B cell (primary cell): ENCODE measurements around the gene CABCOCO1. TPM values are rescaled to one million over a fixed set of nuclear protein-coding genes. Genes with fewer than 3 reads are reported as not detected.

Experiments
- ATAC-seq: fragments of 200-7000 bp; cut with Tn5 transposase; one replicate; pipeline ENCODE4 v1.10.0; 2021; ENCODE audit warnings: low read depth, mild to moderate bottlenecking, moderate number of reproducible peaks, moderate library complexity
- CTCF ChIA-PET: fragments of 350-600 bp; sonication (Branson Sonifier 250); formaldehyde crosslinking; loops from one replicate; lab custom pipeline; 2021; ENCODE audit warnings: antibody characterized with exemption, inconsistent platforms; lab: Charles Lee
- POLR2A ChIA-PET: fragments of 350-600 bp; sonication (Branson Sonifier 250); formaldehyde crosslinking; loops from one replicate; lab custom pipeline; 2021; ENCODE audit warnings: antibody characterized with exemption; lab: Charles Lee
- DNase-seq: peaks from one replicate; pipeline ENCODE4 v3.0.0; 2013
- H2AFZ ChIP-seq: 2 replicates; pipeline ENCODE4 v1.6.1; 2012; ENCODE audit warnings: mild to moderate bottlenecking, low read depth, low read length; ENCODE audit not compliant: insufficient read depth, poor library complexity, severe bottlenecking
- H3K27ac ChIP-seq, 2 donors: 1 replicate in 1 of 2; 2 replicates in 1 of 2; pipeline ENCODE4 v1.5.1; 2012 to 2013; ENCODE audit warnings: low read length in 2 of 2, mild to moderate bottlenecking in 2 of 2, moderate library complexity in 1 of 2
- H3K27me3 ChIP-seq, 4 experiments: fragments of 200-600 bp in 1 of 4; sonication (generic) in 1 of 4; replicated peaks in 1 of 4; 1 replicate in 2 of 4; 2 replicates in 2 of 4; pipeline versions ENCODE4 v1.6.1 to v1.7.0; 2013 to 2016; ENCODE audit warnings: low read length in 3 of 4, mild to moderate bottlenecking in 2 of 4, mixed read lengths in 1 of 4, moderate library complexity in 1 of 4; ENCODE audit not compliant: insufficient read depth in 4 of 4, control insufficient read depth in 3 of 4; ENCODE audit errors: control extremely low read depth in 1 of 4
- H3K36me3 ChIP-seq, 2 experiments: replicated peaks in 1 of 2; 1 replicate in 1 of 2; 2 replicates in 1 of 2; pipeline versions ENCODE4 v1.6.1 to v1.7.1; 2013; ENCODE audit warnings: low read length in 1 of 2; ENCODE audit not compliant: insufficient read depth in 2 of 2, control insufficient read depth in 1 of 2; ENCODE audit errors: control extremely low read depth in 1 of 2, extremely low read depth in 1 of 2
- H3K4me1 ChIP-seq, 2 donors: fragments of 200-600 bp in 1 of 2; sonication (generic) in 1 of 2; 1 replicate in 1 of 2; 2 replicates in 1 of 2; pipeline versions ENCODE4 v1.5.1 to v1.6.1; 2013 to 2017; ENCODE audit warnings: low read length in 2 of 2; ENCODE audit not compliant: control insufficient read depth in 2 of 2, insufficient read depth in 2 of 2
- H3K4me2 ChIP-seq: replicated peaks from 2 replicates; pipeline ENCODE3; 2012; ENCODE audit warnings: mild to moderate bottlenecking, low read depth, low read length; ENCODE audit not compliant: poor library complexity, severe bottlenecking
- H3K4me3 ChIP-seq, 5 experiments: fragments of 200-600 bp in 1 of 5; sonication (generic) in 1 of 5; 1 replicate in 3 of 5; 2 replicates in 2 of 5; pipeline versions ENCODE4 v1.5.1 to v1.7.0; 2011 to 2016; ENCODE audit warnings: low read length in 4 of 5, mild to moderate bottlenecking in 4 of 5, low read depth in 2 of 5, control low read depth in 1 of 5, moderate library complexity in 1 of 5; ENCODE audit not compliant: insufficient read depth in 1 of 5; ENCODE audit errors: control extremely low read depth in 1 of 5, extremely low read depth in 1 of 5
- H3K79me2 ChIP-seq: fragments of 200-600 bp; sonication (generic); one replicate; pipeline ENCODE4 v1.6.0; 2016; ENCODE audit warnings: low read length; ENCODE audit not compliant: control insufficient read depth, insufficient read depth
- H3K9ac ChIP-seq: fragments of 200-600 bp; sonication (generic); 2 replicates; pipeline ENCODE4 v1.6.1; 2017; ENCODE audit warnings: mild to moderate bottlenecking, low read length, moderate library complexity
- H3K9me3 ChIP-seq, 3 donors: one replicate each; pipeline versions ENCODE4 v1.6.1 to v1.7.1; 2013; ENCODE audit warnings: low read length in 2 of 3; ENCODE audit not compliant: control insufficient read depth in 2 of 3, insufficient read depth in 1 of 3; ENCODE audit errors: control extremely low read depth in 1 of 3
- H4K20me1 ChIP-seq: 2 replicates; pipeline ENCODE4 v1.6.0; 2012; ENCODE audit warnings: mild to moderate bottlenecking, low read length; ENCODE audit not compliant: insufficient read depth, control insufficient read depth, poor library complexity, severe bottlenecking
- H3K27ac Mint-ChIP-seq: one replicate; pipeline ENCODE4 v1.8.0; 2021; ENCODE audit warnings: mixed read lengths
- H3K27me3 Mint-ChIP-seq: one replicate; pipeline ENCODE4 v1.8.0; 2021; ENCODE audit warnings: mixed read lengths
- H3K4me1 Mint-ChIP-seq: one replicate; pipeline ENCODE4 v1.8.0; 2021; ENCODE audit warnings: mixed read lengths
- H3K4me3 Mint-ChIP-seq: one replicate; pipeline ENCODE4 v1.8.0; 2021; ENCODE audit warnings: mixed read lengths
- H3K9me3 Mint-ChIP-seq: one replicate; pipeline ENCODE4 v1.8.0; 2022; ENCODE audit warnings: mixed read lengths; ENCODE audit not compliant: insufficient read depth
- CTCF ChIP-seq: fragments of 200-600 bp; IDR thresholded peaks from one replicate; pipeline ENCODE4 v1.8.0; 2022; ENCODE audit warnings: antibody characterized with exemption, mild to moderate bottlenecking
- EZH2 ChIP-seq: IDR thresholded peaks from 2 replicates; pipeline ENCODE4 v1.6.1; 2012; ENCODE audit warnings: borderline replicate concordance, low read depth, mild to moderate bottlenecking, moderate library complexity, low read length; ENCODE audit not compliant: insufficient read depth, poor library complexity, severe bottlenecking
- WGBS: methylation state at CpG from one replicate; pipeline ENCODE4 v1.1.5; 2013; ENCODE audit warnings: missing lambda C conversion rate; ENCODE audit not compliant: insufficient coverage; 5-methylcytosine and 5-hydroxymethylcytosine counted together
- intact Hi-C: fragments of 100-400 bp; cut with micrococcal nuclease; formaldehyde crosslinking; loops from one replicate; pipeline ENCODE4 v1.10.0; 2022
- polyA plus RNA-seq: library from polyadenylated mRNA; depleted of rRNA; stranded (reverse); fragments of >200 nt; gene quantifications from 2 replicates; pipeline ENCODE4 v1.2.3, GENCODE V29; 2012
- total RNA-seq, 2 donors: library from RNA; stranded (reverse); fragments of 120-200 nt in 1 of 2; gene quantifications; 1 replicate in 1 of 2; 2 replicates in 1 of 2; pipeline versions ENCODE4 v1.2.3 to v1.2.4, GENCODE V29; 2013 to 2022

Gene CABCOCO1
- total and polyA plus RNA-seq, 2 donors (not counting 1 experiment from before 2014, with no cell fraction given) = not detected

- Histone ChIP-seq H4K20me1 (no peaks in the 10 kb centered on the region), H3K4me1 (no peaks in the 10 kb centered on the region), H3K9ac (no peak overlapping the region), H2AFZ (no peak overlapping the region), H3K9me3 (no peaks in the 10 kb centered on the region), H3K27ac (no peak overlapping the region), H3K4me3 (no peak overlapping the region), H3K79me2 (no peaks in the 10 kb centered on the region), H3K27me3 (no peaks in the 10 kb centered on the region), H3K36me3 (no peaks in the 10 kb centered on the region), H3K4me2 (no peak overlapping the region)
- H3K27ac Mint-ChIP-seq = no peak overlapping the region
- DNase-seq = no peak
- intact Hi-C loops = no loop called here
- no peaks in the 10 kb centered on the region for H3K27me3 Mint-ChIP-seq
- ChIA-PET CTCF (no interaction called here), POLR2A (no interaction called here)
- no peak for ATAC-seq
- TF ChIP-seq EZH2 (no peak), CTCF (no peak)
- H3K4me3 Mint-ChIP-seq = no peak overlapping the region
- H3K9me3 Mint-ChIP-seq = no peaks in the 10 kb centered on the region
- WGBS = no CpG with 5 or more reads among the region's 1 CpG
- H3K4me1 Mint-ChIP-seq = no peaks in the 10 kb centered on the region
These were observed 134.1 kb downstream of the CABCOCO1 start for GRCh38 chr10:61796785-61797184.

GRCh38 chr10:61797304-61798153, 134.8 kb downstream of the CABCOCO1 start:
- Histone ChIP-seq H3K4me3 (no peak overlapping the region), H3K4me1 (no peaks in the 10 kb centered on the region), H3K27me3 (no peaks in the 10 kb centered on the region), H3K9ac (no peak overlapping the region), H4K20me1 (no peaks in the 10 kb centered on the region), H2AFZ (no peak overlapping the region), H3K36me3 (no peaks in the 10 kb centered on the region), H3K4me2 (no peak overlapping the region), H3K79me2 (no peaks in the 10 kb centered on the region), H3K9me3 (no peaks in the 10 kb centered on the region), H3K27ac (no peak overlapping the region)
- intact Hi-C loops = no loop called here
- ChIA-PET CTCF (no interaction called here), POLR2A (no interaction called here)
- Mint-ChIP-seq H3K27ac (no peak overlapping the region), H3K27me3 (no peaks in the 10 kb centered on the region), H3K4me1 (no peaks in the 10 kb centered on the region), H3K9me3 (no peaks in the 10 kb centered on the region), H3K4me3 (no peak overlapping the region)
- TF ChIP-seq CTCF (no peak), EZH2 (no peak)
- DNase-seq = no peak
- ATAC-seq = no peak
- WGBS = 74% methylated on average over 8 of the region's 17 CpGs
